Astrocyte of the cerebellum (primary cell): ENCODE measurements around the gene PTK7.

ENCODE experiments used
- DNase-seq: peaks from one replicate; pipeline ENCODE4 v3.0.0-alpha.2; 2011; ENCODE audit warnings: low read depth
- H3K4me3 ChIP-seq: 2 replicates; pipeline ENCODE4 v1.5.1; 2011; ENCODE audit warnings: mild to moderate bottlenecking, low read depth, low read length, moderate library complexity
- CTCF ChIP-seq: IDR thresholded peaks from 2 replicates; pipeline ENCODE4 v1.5.1; 2012; ENCODE audit warnings: low read length, low read depth, moderate library complexity, mild to moderate bottlenecking; ENCODE audit errors: missing control alignments
- in situ Hi-C: cut with HindIII; loops from 2 replicates; pipeline ENCODE4 v1.10.0; 2017; ENCODE audit warnings: low sequenced_read_pairs

The PTK7 gene

GRCh38 chr6:43091020-43091419, 14.9 kb downstream of the PTK7 start:
- in situ Hi-C loops, result no loop called here
- TF ChIP-seq CTCF, result no peak

GRCh38 chr6:43091436-43091991, 15.4 kb downstream of the PTK7 start:
- H3K4me3 ChIP-seq, result no peak overlapping the region
- no peak for TF ChIP-seq CTCF
- in situ Hi-C loops, result no loop called here
- no peak for DNase-seq

More at GRCh38 chr6:43091020-43091419, 14.9 kb downstream of the PTK7 start:
- DNase-seq, result no peak
- no peak overlapping the region for H3K4me3 ChIP-seq

- no peak for DNase-seq
- in situ Hi-C loops, result no loop called here
- TF ChIP-seq CTCF, result no peak
- H3K4me3 ChIP-seq, result no peak overlapping the region
Measured at GRCh38 chr6:43092635-43093034, 16.5 kb downstream of the PTK7 start.

- no peak for DNase-seq
- H3K4me3 ChIP-seq, result peak overlapping the region; percentile 27
- in situ Hi-C loops, result no loop called here
- no peak for TF ChIP-seq CTCF
Measured at GRCh38 chr6:43093436-43094289, 17.5 kb downstream of the PTK7 start.

- TF ChIP-seq CTCF, result no peak
- no peak overlapping the region for H3K4me3 ChIP-seq
Measured at GRCh38 chr6:43095939-43096338, 19.8 kb downstream of the PTK7 start.

GRCh38 chr6:43096451-43097097, 20.5 kb downstream of the PTK7 start:
- in situ Hi-C loops, result no loop called here
- no peak for TF ChIP-seq CTCF
- H3K4me3 ChIP-seq, result peak overlapping the region; percentile 5
- peak; percentile 89 for DNase-seq

More at GRCh38 chr6:43095939-43096338, 19.8 kb downstream of the PTK7 start:
- no peak for DNase-seq
- in situ Hi-C loops, result no loop called here
